ENCODE measurements around the gene AXIN2. TPM values are rescaled to one million over a fixed set of nuclear protein-coding genes. Genes with fewer than 3 reads are reported as not detected.
A peak's percentile ranks its signal among the peaks of the same experiment; 100 is the strongest.
"Not testable (repeated sequence)": the region's sequence is repeated elsewhere in the genome, so short reads cannot be mapped to it uniquely, and the experiment has no call there.

AXIN2 gene
- total RNA-seq, 1 donor from 2014 or later, result 18.0 TPM

DNA sequence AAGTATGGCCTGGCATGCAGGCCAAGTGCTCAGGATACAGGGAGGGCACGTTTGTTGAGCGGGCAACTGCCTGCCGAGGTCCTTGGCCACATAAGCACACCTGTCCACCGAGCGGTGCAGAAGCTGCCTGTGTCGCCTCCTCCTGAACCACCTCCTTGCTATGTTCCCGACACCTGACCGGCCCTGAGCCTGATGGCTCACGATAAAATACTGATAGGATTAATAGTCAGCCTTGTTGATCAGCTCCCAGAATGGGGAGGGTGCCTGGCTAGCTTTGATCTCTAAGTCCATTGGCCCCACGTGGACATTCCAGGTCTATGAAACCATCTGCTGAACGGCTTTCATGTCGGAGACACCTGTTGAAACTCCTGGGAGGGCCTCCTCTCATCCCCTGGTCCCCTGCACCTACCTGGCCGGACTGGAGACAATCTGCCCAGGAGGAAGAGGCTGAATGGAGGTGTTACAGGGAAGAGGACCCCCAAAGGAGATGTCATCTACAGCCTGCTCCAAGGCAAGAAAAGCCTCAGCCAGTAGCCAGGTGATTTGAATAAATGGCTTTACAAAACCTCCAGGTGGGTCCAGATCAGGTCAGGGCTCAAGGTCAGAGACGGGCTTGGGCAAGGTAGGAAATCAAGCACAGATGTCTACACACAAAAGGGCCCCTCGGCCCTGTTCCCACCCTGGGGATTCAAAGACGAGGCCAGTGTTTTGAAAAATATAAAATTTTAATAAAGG is 33.4 kb downstream of the AXIN2 start:
- intact Hi-C loops (cut with DNase I), result no loop called here
- DNase-seq (ENCODE audit: low spot score) (no peak), ATAC-seq (no peak)

DNA sequence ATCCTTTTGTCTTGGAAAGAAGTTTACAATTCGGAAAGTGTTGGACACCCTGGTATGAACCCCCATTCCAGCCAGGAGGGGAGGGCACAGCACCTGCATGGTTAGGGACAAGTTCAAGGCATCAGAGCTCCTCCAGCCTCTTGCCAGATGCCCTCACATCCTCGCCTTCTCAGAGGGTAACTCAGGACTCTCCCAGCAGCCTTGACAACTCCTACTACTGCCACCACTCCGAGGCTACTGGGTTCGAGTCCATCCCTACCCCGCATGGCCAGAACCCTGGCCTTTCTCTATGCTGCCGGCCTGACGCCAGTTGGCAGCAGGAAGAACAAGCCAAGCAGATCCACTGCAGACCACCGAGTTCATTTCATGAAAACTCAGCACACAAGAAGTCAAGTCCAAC is 34.1 kb downstream of the AXIN2 start:
- DNase-seq (ENCODE audit: low spot score) (no peak), ATAC-seq (no peak)
- intact Hi-C loops (cut with DNase I), result no loop called here

DNA sequence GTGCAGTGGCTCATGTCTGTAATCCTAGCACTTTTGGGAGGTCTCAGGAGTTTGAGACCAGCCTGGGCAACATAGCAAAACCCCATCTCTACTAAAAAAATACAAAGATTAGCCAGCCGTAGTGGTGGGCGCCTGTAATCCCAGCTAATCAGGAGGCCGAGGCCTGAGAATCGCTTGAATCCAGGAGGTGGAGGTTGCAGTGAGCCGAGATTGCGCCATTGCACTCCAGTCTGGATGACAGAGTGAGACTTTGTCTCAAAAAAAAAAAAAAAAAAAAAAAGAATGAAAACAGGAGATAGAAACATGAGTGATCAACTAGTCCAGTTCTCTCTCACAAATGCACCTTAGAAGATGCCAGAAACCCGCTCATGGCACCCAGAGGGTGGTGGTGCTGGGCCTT is 34.6 kb downstream of the AXIN2 start:
- intact Hi-C loops (cut with DNase I); ATAC-seq; DNase-seq (ENCODE audit: low spot score): not testable (repeated sequence)

DNA sequence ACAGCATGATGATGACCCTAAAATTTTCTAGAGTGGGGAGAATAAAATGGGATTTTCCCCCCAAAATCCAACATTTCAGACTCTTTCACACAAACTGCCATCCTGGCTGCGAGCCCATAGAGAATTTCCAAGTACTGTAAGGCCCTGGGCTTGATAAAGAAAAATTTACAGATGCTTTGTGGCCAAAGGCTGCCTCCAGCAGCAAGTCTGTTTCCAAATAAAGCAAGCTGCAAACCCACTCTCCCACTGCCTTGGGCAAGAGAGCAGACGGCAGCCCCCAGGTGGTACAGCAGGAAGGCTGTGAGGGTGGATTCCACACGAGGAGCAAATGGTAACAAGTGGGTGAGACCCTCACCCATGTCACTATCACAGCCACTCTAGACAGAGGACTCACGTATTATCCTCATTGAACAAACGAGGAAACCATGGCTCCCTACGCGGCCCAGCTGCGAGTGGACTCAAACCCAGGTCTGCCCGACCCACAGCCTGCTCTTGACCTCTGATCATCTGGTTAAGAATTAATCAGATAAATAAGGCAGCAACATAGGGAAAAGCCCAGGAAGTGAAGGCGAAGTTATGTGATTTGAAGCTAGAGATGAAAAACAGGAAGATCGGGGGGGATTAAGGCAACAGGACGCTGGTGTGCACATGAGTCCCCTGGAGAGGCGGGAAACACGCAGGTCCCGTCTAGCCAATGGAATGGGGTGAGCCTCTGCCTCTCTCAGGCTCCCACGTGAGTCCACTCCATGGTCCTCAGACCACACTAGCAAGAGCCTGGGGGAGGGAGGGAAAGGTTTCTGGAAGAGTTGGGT is 37.4 kb downstream of the AXIN2 start:
- intact Hi-C loops (cut with DNase I), result no loop called here
- ATAC-seq (no peak), DNase-seq (ENCODE audit: low spot score) (no peak)

DNA sequence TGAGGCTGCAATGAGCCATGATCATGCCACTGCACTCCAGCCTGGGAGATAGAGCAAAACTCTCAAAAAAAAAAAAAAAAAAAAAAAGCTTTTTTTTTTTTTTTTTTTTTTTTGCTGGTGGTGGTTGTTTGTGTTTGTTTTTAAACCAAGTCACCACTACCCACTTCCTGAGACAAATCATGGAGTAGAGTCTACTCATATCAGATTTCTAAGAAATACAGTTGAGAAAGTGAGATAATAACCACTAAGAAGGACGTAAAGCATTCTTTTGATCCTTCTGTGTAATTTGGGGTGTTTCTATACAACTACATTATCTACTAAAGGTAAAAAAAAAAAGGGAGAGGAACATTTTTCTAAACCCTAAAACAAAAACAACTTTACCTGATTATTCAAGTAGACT is 38.0 kb downstream of the AXIN2 start:
- intact Hi-C loops (cut with DNase I), result no loop called here
- DNase-seq (ENCODE audit: low spot score) (no peak), ATAC-seq (no peak)

DNA sequence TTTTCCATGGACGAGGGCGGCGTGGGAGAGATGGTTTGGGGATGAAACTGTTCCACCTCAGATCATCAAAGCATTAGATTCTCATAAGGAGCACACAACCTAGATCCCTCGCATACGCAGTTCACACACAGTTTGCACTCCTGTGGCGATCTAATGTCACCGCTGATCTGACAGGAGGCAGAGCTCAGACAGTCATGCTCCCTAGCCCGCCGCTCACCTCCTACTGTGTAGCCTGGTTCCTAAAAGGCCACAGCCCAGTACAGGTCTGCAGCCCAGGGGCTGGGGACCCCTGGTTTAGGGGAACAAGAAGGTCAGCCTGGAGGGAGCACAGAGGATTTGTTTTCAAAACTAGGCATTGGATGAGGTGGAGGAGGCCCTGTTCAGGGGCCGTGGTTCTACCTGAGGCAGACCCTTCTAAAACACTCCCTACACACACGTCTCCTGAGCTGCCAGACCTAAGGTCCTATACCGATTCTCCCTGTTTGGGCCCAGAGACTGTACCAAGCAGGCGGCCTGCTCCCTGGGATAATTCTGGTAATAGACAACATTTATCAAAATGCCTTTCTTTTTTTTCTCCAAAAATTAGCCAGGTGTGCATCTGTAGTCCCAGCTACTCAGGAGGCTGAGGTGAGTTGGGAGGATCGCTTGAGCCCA is 38.6 kb downstream of the AXIN2 start:
- intact Hi-C loops (cut with DNase I), result no loop called here
- DNase-seq (ENCODE audit: low spot score) (no peak), ATAC-seq (no peak)

DNA sequence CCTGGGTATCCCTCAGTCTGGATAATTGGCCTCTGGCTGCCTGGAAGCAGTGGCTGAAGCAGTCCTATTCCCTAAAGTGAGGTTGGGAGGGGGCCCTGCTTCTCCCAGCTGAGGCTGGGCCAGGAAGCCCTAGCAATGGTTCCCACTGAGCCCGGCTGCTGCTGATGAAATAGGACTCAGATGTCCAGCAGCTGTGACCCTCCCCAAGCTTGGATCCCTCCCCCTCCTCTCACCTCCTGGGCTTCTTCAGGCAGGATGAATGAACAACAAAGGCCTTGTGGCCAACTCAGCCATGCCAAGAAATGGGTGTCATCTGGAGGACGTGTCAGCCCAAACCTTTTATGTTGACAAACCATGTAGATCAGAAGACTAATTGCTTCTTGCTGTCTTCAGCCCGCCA is 42.0 kb downstream of the AXIN2 start:
- ATAC-seq, result no peak
- intact Hi-C loops (cut with DNase I), result no loop called here
- DNase-seq (ENCODE audit: low spot score), result no peak

DNA sequence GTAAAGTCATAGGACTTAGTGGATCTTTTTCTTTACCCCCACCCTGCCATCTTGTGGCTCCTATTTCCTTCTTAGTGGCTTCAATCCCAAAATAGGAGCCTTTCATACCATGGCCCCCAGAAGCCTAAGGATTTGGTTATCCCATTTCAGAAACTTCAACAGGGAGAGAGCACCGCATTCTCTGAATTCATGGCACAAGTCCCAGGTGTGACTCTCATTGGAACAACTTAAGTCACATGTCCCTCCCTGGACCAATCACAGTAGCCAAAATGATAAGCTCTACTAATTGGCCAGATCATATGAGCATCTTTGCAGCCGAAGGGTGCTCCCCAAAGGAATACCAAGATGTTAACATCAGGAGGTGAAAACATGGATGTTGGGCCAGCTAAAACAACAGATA is 43.2 kb downstream of the AXIN2 start:
- no peak for ATAC-seq
- no peak for DNase-seq (ENCODE audit: low spot score)
- intact Hi-C loops (cut with DNase I), result no loop called here

DNA sequence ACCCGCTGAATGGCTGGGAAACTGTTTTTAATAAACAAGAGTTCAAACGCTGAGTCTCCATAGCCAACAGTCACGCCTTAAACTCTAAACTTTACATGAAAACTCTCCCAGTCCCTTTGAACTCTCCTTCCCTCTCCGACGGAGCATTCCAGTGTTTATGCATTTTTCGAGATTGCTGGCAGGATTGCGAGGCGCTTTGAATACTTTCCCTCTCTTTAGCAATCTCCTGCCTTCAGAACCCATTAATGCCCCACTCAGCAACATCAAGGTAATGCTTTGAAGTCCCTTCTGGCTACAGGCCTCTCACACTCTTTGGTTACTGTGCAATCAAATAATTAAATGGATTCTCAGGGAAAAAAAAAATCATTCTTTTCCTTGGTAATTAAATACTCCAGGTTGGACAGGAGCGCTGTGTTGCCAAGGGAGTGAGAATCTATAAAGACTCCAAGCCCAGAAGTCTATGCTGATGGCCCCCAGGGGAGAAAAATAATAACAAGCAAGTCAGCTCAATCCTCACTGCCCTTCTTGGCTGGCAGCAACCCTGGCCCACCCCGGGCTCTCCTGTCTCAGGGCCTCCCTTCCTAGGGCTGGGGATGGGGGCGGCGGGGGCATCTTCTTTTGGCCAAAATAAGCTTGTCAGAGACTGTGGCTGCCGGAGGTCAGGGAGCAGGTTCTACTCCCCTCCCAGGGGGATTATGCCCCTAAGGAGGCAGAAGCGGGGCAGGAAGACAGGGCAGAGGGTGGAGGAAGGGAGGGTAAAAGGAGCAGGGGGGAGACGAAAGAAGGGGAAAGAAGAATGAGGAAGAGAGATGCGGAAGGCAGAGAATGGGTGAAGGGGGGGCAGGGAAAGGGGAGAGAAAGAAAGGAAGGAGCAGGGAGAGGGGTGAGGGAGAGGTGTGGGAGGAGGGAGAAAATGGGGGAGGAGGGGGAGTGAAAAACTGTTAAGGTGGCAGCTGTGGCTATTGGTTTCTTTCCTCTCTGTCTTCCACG is 45.2 kb downstream of the AXIN2 start:
- intact Hi-C loops (cut with DNase I), result no loop called here
- no peak for DNase-seq (ENCODE audit: low spot score)
- ATAC-seq, result peak; percentile 73

DNA sequence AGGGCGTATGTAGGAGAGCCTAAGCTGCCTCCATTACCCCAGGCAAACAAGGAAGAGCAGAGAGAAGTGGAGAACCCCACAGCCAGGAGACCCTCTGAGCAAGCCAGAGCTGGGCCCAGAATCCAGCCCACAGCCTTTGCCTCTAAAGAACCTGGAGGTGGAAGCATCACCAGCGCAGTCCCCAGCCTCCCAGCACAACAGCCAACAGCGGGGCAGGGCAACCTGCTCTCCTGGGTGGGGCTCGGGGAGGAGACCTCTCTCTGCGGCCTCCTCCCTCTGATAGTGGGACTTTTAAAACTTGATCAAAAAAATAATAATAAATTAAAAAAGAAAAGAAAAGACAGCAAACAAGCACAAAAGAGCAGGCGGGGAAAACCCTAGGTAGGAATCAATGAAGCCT is 45.9 kb downstream of the AXIN2 start:
- DNase-seq (ENCODE audit: low spot score) (no peak), ATAC-seq (no peak)
- intact Hi-C loops (cut with DNase I), result no loop called here

DNA sequence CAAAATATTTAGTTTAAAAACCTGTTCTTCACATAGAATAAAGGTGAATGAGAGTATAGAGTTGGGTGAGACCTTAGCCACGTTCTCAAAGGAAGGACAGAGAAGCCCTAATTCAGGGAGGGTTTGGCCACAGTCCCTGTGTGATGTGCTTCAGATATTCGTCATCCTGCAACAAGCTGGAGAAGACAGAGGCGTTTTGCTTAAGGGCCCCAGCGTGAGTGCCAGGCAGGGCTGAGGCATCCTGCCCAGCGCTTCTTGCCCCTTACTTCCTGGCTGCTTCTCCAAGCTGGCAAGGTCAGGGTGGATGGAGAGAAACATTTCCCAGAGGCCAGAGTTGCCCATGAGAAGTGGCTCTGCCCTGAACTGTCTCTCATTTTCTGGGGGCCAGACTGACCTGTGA is 46.9 kb downstream of the AXIN2 start:
- ATAC-seq (peak; percentile 35), DNase-seq (ENCODE audit: low spot score) (no peak)
- intact Hi-C loops (cut with DNase I), result no loop called here

DNA sequence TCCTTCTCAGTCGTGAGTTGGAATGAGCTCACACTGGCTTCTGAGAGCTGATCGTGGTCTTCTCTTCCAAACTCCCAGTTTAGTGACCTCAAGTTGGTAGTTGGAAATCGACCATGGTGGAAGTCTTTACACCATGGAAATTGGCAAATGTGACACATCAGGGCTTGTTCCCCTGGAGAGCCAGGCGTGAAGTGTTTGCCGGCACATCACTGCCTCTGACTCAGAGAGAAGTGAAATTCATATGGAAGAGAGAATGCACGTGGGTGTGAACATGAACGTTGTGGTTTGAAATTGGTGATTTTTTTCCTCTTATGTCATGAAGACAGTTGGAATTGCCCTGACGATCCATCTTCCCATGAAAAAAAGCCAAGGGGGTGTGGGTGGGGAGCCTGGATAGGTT is 47.4 kb downstream of the AXIN2 start:
- DNase-seq (ENCODE audit: low spot score) (no peak), ATAC-seq (no peak)
- intact Hi-C loops (cut with DNase I), result no loop called here

DNA sequence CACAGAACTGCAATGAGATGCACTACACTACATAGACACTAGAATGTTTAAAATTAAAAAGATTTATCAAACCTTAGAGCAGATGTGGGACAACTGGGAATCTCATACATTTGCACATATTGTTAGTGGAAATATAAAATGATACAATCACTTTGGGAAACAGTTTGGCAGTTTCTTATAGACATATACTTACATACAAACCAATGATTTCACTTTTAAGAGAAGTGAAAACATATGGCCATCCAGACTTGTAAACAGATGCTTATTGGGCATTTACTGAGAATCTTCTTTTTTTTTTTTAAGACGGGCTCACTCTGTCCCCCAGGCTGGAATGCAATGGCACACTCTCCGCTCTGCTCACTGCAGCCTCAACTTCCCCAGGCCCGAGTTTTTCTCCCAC is 50.1 kb downstream of the AXIN2 start:
- DNase-seq (ENCODE audit: low spot score) (no peak), ATAC-seq (no peak)
- intact Hi-C loops (cut with DNase I), result no loop called here

DNA sequence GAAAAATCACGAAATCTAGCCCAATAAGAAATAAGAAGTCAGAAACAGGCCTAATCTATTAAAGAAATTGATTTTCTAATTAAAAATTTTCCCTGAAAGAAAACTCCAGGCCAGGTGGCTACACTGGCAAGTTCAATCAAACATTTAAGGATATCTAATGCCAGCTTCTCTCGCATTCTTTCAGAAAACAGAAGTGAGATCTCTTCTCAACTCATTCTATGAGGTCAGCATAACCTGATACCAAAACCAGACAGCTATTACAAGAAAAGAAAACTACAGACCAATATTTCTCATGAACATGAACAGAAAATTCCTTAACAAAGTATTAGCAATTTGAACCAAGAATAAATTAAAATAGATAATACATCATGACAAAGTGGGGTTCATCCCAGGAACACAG is 52.4 kb downstream of the AXIN2 start:
- DNase-seq (ENCODE audit: low spot score) (no peak), ATAC-seq (no peak)
- intact Hi-C loops (cut with DNase I), result no loop called here

DNA sequence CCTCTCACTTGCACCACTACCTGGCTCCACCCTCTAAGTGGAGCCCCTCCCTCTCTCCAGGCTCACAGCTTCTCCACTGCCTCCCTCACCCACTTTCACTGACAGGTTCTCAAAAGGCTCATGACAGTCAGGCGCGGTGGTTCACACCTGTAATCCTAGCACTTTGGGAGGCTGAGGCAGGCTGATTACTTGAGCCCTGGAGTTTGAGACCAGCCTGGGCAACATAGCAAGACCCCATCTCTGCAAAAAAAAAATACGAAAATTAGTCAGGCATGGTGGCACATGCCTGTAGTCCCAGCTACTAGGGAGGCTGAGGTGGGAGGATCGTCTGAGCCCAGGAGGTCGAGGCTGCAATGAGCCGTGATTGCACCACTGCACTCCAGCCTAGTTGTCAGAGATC is 56.8 kb downstream of the AXIN2 start:
- DNase-seq (ENCODE audit: low spot score); intact Hi-C loops (cut with DNase I); ATAC-seq: not testable (repeated sequence)

DNA sequence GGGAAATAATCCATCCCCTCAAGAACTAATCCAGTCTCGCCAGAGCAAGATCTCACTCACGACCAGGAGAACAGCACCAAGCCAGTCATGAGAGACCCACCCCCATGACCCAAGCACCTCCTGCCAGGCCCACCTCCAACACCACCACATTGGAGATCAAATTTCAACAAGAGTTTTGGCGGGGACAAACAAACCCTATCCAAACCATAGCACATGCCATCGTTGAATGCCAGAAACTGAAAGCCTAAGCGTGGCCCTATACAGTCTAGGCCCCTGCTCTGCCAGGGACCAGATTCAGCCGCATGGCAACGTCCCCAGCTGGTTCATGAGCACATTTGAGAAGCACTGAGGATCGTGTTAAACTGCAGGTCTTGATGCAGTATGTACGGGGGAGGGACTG is 57.3 kb downstream of the AXIN2 start:
- ATAC-seq (no peak), DNase-seq (ENCODE audit: low spot score) (no peak)
- intact Hi-C loops (cut with DNase I), result no loop called here

DNA sequence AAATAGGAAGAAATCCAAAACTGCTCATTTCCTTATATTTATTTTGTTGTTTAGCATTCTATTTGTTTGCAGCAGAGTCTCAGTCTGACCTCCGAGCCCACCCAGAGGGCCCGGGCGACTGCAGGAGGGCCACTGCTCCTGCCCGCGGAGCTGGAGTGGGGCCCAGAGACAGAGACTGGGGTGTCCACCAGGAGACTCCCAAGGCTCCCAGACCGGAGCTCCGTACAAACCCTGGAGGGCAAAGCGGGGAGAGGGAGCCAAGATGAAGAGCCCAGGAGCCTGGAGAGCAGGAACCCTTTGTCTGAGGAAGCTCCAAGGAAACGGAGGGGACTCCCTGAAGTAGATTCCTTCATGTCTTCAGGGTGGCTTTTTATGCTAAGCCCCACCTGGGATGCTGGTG is 57.9 kb downstream of the AXIN2 start:
- DNase-seq (ENCODE audit: low spot score) (no peak), ATAC-seq (no peak)
- intact Hi-C loops (cut with DNase I), result no loop called here

DNA sequence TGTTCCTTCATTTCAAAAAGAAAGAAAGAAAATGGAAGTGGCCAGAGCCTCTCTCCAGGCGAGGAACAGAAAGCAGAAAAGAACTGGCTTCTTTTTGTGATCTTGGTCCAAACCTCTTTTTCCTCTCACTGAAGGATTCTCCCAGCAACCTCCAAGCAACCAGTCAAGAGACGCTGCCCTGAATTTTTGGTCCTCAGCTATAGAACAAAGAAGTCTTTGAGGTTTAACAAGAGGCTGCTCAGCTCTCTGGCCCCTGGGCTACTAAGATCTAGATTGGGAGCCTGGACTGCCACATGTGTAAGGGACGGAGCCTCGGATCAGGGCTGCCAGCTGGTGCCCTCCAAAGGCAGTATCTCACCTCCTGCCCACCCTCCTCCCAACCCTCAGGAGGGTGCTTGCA is 62.6 kb downstream of the AXIN2 start:
- intact Hi-C loops (cut with DNase I), result no loop called here
- ATAC-seq (no peak), DNase-seq (ENCODE audit: low spot score) (no peak)

DNA sequence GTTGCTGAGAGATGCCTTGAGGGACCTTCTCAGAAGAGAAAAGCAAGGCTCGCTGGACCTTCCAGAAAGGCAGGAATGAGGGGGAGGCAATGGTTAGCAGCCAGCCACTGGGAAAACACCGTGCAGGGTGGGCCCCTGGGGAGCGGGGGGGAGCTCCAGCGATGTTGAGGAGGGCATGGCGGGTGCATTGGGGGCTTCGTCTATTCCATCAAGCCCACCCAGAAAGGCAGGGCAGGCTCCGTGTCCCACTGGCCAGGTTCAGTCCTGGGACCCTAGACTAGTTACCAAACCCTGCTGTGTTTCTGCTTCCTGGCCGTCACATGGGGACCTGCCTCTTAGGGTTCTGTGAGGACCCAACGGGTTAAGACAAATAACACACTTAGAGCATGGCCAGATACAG is 64.6 kb downstream of the AXIN2 start:
- intact Hi-C loops (cut with DNase I), result no loop called here
- no peak for DNase-seq (ENCODE audit: low spot score)
- ATAC-seq, result no peak

Data from sciatic nerve (tissue), 2 donors.